GM21526 (cell line): ENCODE data around the gene ZNF575.
"Not testable (repeated sequence)": the region's sequence is repeated elsewhere in the genome, so short reads cannot be mapped to it uniquely, and the experiment has no call there.

Experiments
- ATAC-seq: cut with Tn5 transposase; IDR thresholded peaks from one replicate; pipeline ENCODE4 v1.9.1; 2021; ENCODE audit warnings: moderate library complexity; ENCODE audit not compliant: unreplicated experiment, low FRiP score

The ZNF575 gene

DNA sequence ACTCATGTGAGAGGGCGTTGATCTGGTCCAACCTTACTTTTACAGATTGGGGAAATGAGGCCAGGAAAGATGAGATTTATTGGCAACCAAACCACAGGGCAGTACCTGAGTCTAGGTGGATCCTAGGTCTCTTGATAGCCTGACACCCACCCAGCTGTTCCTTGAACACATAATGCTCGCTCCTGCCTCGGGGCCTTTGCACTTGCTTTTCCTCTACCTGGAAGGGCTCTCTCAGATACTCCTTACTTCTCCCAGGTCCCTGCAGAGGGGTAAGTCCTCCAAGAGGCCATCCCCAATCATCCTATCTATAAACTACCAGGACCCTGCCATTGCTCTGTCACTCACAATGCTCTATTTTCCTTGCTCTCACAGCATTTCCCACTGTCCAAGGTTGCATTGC, 7.4 kb downstream of the ZNF575 start:
- no peak for ATAC-seq

DNA sequence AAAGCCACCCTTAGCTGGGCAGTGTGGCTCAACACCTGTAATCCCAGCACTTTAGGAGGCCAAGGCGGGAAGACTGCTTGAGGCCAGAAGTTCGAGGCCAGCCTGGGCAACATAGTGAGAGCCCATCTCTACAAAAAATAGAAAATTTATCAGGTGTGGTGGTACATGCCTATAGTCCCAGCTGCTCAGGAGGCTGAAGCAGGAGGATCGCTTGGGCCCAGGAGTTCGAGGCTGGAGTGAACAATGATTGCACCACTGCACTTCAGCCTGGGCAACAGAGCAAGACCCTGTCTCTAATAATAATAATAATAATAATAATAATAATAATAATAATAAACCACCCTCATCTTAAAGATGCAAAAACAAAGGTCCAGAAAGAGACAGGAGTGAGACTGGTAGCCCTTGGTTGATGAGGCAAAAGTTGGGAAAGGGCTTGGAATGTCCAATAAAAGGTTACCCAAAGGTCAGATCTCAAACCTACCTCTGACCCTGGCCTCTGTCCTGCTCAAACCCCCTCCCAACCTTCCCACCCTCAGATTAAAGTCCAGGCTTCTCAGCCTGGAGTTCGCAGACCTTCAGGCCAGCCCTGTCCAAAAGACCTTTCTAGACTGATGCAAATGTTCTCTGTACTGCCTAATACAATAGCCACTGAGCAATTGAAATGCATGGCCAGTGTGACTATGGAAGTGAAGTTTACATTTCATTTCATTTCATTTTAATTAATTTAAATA, 9.1 kb downstream of the ZNF575 start:
- no peak for ATAC-seq

DNA sequence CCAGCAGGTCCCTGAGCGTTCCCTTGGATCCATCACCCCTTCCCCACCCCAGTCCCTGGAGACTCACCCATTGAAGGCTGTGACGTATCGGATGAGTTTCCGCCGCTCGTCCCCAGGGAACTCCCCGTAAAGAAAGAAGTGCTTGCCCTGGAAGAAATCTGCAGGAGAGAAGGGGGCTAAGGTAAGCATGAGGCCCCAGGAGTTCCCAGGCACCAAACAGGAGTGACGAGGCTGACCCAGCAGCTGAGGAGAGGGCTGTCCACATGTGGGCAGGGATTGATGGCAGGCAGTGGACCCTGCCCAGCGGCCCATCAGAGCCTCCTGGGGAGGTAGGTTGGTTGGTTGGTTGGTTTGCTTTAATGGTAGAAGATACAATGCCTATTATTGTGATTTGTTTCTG, 11.1 kb downstream of the ZNF575 start:
- no peak for ATAC-seq

DNA sequence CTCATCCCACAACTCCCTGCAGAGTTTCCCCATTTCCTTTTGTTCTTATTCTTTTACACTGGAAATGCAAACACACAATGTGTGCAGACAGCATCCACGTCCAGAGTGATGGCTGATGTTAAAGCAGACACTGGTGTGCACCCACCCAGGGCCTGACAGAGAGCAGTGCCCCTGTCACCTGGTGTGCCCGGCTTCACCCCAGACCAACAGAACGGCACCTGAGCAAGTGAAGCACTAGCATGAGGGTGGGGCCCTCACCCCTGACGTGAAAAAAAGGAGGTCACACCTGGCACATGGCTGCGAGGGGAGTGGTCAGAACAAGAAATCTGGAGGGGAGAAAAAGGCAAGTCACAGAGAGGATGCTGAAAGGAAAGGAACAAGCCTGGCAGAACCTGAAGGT, 12.3 kb downstream of the ZNF575 start:
- ATAC-seq = no peak

DNA sequence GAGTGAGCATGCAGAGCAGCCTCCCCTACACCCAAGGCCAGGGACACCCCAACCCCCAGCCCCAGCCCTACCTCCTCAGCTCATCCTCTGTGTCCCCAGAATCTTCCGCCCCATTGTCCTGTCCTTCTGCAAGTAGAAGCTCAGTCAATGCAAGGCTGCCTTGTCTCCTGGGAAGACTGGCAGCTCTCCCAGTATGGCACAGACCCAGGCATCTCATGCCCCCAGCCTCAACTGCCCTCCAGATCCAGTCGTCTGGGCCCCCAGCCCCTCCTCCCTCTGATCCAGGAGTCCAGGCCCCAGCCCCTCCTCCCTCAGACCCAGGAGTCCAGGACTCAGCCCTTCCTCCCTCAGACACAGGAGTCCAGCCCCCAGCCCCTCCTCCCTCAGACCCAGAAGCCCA, 13.0 kb downstream of the ZNF575 start:
- ATAC-seq = no peak

DNA sequence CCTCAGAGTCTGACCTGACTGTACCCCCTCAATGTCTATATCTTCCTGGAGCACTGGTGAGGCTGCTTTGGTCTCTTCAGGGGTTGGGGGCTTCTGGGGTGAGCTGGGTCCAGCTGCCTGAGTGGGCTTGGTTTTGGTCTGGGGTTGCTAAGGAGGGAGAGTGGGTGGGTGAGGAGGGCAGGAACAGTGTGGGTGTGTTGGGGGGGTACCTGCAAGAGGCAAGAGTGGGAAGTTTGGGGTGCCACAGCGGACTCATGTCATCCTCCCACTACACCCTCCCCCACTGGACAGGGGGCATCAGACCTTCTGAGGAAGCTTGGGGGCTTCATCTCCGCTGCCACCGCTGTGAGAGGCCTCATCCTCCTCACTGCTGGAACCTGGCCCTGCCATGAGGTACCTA, 13.6 kb downstream of the ZNF575 start:
- no peak for ATAC-seq

DNA sequence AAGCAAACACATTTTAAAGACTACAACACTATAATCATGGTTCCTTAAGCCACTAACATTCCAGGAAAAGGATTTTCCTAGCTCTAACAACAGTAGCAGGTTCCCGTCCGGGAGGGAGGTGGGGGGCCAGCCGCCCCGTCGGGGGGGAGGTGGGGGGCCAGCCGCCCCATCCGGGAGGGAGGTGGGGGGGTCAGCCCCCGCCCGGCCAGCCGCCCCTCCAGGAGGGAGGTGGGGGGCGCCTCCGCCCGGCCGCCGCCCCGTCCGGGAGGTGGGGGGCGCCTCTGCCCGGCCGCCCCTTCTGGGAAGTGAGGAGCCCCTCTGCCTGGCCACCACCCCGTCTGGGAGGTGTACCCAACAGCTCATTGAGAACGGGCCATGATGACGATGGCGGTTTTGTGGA, 14.9 kb downstream of the ZNF575 start:
- not testable (repeated sequence) for ATAC-seq

DNA sequence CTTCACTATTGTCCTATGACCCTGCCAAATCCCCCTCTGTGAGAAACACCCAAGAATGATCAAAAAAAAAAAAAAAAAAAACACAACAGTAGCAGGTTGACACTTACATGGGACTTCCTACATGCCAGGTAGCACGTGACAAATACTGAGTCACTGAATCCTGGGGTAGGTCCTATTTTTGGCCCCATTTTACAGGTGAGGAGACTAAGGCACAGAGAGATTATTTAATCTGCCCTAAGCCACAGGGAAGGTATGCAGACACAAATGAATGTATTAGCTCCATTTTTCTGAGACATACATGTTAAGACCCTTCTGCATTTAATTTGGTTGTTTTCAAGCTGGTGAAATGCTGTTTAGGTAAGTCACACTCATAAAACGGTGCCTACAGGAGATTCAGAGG, 15.7 kb downstream of the ZNF575 start:
- ATAC-seq = no peak

DNA sequence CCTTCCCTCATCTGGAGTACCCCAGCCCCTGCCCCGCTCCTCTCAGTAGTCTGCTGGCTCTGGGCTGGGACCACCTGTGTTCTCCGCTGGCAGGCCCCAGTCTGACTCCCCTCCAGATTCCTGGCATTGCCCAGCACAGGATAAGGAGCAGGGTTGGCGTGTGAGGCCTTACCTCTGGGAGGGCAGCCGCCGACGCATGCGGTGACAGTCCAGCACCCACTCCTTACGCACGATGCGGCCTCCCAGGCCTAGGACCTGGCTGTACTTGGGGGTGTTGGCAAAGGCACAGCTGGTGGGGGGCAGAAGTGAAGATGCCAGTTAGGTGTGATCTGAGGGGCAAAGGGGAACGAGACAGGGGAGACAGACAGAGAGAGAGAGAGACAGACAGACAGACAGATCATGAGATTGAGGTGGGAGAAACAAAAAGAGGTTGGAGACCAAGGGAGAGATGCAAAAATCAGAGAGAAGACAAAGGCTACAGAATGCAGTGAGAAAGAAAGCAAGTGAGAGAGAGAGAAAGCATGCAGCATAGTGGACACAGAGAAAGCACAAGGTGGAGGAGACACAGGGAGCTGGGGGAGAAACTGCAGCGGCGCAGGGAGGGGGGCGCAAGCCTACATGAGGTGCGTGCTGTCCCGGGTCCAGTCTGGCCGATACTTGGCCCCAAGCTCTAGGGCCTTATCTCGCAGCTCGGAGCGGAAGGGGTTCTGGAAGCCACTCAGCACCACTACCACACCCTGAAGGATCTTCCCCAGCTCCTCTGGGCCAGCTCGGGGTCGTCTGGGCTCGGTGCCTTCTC, 18.6 kb downstream of the ZNF575 start:
- ATAC-seq = no peak

DNA sequence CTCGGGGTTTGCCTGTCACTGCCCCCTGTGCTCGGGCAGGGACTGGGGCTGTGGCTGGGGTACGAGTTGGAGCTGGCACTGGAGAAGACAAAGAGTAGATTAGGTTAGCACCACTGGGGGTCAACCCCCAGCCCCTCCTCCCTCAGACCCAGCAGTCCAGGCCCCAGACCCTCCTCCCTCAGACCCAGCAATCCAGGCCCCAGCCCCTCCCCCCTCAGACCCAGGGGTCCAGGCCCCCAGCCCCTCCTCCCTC, 19.1 kb downstream of the ZNF575 start:
- ATAC-seq = no peak

DNA sequence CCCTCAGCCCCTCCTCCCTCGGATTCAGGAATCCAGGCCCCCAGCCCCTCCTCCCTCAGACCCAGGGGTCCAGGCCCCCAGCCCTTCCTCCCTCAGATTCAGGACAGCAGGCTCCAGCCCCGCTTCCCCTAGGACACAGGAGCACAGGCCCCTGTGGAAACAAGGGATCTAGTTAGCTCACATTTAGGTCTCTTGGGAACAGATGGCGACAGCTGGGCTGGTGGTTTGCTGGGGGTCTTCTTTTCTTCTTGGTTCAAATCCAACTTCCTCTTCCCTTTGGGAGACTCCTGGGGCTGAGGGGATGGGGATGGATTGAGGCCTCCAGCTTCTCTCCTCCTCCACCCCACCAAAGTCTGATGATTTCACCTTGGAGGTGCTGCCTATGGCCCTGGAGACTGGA, 19.6 kb downstream of the ZNF575 start:
- no peak for ATAC-seq

DNA sequence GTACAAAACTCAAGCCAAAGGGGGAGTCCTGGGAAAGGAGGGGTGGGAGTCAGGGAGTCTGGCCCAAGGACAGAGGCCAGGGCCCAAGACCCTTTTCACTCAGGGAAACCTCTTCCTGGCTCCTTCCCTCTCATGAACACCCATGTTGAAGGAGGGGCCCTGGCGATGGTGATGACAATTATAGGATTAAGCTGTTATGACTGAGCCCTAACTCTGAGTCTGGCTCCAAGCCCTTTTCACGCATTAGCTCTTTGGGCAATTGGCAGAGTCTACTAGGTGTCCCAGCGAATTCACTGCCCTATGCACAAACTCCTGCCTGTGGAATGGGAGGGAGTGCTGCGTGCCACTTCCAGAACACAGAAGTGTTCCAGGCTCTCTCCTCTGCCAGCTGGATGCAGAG, 20.7 kb downstream of the ZNF575 start:
- ATAC-seq = no peak

DNA sequence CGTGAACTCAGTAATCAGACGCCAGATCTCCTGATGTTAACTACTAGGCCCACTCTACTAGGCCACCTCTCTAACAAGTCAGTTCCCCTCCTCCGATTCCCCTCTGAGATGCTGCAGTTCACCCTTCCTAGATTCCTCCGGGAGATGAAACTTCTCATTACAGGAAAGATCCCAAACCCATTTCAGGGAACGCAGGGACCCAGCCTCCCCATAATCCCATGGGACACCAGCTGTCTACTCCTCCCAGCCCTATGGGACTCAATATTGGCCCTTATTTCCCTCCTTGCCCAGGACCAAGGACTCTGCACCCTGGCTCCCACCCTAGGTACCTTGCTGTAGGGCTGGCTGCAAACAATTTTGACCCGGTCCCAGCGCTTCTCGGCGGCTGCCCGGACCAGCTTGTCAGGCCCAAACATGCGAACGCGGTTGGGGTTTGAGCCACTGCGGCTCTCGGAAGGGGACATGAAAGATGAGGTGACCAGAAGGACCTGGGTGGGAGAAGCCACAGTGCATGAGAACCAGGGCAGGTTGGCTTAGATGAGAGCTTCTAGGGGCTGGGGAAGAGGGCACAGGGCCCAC, 21.4 kb downstream of the ZNF575 start:
- no peak for ATAC-seq

DNA sequence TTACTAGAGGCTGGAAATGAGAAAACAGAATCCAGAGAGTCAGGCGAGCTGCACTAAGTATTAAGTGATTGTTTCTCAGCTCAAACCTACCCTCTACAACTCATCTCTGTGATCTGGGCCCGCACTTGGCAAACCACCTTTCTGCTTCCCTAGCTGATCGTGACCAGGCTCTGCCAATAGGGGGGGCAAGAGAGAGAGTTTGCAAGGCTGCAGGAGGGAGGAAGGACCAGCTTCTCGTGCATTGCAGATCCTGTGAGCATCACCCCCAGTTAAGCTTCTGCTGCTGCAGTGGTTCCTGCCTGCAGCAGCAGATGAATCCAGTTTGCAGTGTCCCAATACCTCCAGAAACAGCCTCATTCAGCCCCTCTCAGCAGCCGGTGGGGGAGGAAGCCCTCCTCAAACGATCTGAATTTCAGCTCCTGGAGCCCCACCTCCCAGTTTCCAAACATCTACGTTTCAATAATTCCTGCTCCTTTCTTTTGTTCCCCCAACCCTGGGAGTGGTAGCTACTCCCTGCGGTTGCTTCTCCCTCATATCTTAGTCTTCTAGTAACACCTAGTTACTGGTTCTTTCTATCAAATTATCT, 22.3 kb downstream of the ZNF575 start:
- ATAC-seq = no peak

DNA sequence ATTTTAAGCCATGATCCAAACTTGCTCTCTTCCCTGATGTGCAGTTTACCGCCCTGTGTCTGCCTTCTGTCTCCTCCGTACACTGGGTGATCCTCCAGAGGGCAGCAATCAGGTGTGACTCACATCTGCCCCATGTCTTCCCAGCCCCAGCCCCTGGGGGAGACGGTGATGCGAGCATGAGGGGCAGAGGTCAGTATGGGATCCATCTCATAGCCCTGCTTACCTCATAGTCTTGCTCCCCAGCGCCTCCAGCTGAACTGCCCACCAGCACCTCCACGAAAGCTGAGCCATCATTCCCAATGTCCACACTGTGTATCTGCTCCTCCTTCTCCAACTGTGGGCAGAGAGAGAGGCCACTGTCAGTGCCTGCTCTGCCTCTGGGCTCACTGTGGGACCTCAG, 27.7 kb downstream of the ZNF575 start:
- ATAC-seq = no peak

DNA sequence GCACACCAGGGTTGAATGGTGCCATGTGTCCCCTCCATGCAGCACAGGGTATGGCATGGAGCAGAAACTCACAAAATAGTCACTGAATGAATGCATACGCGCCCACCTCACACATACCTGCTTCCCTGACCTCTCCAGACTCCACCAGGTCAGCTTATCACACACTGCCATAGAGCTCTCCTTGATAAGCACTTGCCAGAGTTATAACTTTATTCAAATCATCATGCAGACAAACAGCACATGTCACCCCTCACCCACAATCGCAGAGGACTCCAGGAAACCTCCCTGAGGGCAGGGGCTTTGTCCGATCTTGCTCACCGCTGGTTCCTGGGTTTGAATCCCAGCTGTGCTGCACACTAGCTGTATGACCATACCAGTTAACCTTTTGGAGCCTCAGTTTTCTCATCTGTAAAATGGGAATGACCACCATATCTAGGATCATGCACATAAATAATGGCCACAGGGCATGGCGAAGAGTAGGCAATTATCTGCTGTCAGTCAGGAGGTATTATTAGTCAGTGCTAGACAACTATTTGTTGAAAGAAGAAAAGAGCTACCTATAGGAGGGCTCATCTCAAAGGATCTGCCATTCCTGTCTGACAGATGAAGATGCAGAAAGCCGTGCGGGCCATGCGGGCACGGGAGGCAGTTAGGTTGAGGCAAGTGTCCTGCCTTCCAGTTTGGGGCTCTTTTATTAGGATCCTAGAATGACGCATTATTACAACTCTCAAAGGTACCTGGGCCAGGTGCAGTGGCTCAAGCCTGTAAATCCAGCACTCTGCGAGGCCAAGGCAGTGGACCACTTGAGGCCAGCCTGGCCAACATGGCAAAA, 28.4 kb downstream of the ZNF575 start:
- ATAC-seq = no peak

DNA sequence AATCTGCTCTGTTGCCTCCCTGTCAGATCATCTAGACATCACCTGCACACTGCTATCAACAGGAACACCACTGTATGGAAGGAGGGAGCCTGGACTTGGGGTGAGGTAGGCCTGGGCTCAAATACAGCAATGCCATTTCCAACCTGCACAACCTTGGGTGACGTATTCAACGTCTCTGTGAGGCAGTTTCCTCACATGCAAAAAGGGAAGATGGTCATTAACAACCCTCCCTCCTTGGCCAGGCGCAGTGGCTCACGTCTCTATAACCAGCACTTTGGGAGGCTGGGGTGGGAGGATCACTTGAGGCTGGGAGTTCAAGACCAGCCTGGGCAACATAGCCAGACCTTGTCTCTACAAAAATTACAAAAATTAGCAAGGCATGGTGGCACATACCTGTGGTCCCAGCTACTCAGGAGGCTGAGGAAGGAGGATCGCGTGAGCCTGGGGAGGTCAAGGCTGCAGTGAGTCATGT, 29.3 kb downstream of the ZNF575 start:
- no peak for ATAC-seq

DNA sequence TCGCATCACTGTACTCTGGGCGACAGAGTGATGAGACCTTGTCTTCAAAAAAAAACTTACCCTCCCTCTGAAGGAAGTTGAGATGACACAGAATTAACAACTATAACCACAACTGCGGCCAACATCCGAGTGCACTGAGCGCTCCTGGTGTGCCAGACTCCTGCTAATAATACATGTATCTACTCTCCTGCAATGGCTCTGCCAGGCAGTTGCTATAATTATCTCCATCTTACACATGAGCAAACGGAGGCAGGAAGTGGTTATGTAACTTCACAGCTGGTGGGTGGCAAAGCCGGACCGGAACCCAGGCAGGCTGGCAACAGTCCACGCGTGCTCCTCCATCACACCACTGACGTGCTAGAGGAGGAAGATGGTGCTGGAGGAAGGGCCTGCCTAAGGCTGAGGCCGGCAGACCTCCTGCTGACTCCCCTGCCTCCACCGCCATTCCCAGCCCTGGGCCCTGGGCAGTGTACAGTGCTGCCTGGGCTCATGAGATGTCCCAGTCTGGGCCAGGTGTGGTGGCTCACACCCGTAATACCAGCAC, 29.8 kb downstream of the ZNF575 start:
- ATAC-seq = no peak

DNA sequence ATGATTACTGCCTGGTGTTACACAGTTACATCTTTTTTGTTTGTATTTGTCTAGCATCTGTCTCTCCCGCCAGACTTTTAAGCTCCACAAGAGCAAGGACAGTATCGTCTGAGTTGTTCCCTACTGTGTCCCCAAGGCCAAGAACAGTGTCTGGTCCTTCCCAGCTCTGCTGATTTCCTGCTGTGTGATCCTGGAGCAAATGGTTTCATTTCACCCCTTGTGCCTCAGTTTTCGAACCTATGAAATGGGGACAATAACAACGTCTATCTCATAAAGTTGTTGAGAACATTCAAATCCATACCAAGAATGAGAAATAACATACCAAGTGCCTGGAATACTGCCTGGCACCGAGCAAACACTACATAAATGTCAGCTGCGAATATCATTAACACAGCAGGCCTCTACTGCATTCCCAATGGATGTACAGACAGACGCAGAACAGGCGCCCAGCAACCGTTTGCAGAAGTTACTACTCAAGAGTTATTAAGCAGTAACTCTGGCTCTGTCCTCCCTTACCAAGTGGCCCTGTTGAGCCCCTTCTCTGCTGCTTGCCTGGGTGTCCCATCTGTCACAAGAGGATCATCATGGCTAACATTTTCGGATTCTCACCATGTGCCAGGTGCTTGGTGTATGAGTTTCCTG, 30.9 kb downstream of the ZNF575 start:
- ATAC-seq = no peak

DNA sequence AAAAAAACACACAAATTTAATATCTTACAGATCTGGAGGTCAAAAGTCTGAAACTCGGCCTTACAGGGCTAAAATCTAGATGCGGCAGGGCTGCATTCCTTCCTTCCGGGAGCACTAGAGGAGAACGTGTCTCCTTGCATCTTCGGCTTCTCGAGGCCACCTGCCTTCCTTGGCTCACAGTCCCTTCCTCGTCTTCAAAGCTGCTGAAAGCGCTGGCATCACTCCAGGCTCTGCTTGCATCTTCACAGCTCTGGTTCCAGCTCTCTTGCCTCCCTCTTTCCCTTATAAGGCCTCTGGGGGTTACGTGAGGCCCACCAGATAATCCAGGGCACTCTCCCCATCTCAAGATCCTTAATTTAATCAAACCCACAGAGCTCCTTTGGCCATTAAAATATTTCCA, 31.8 kb downstream of the ZNF575 start:
- no peak for ATAC-seq
